Astrocyte (in vitro differentiated cells and primary cell): ENCODE data around the gene RIPK1. TPM values are rescaled to one million over a fixed set of nuclear protein-coding genes. Genes with fewer than 3 reads are reported as not detected.
"Not testable (repeated sequence)": the region's sequence is repeated elsewhere in the genome, so short reads cannot be mapped to it uniquely, and the experiment has no call there.

ENCODE experiments used
- DNase-seq: peaks from one replicate; pipeline ENCODE4 v3.0.0-alpha.2; 2010; ENCODE audit warnings: low read depth
- FAIRE-seq: peaks from 2 replicates; lab custom pipeline; 2011; peaks lifted over from hg19 to GRCh38; lab: Jason Lieb, UNC
- H2AFZ ChIP-seq: 2 replicates; pipeline ENCODE4 v1.6.0; 2012; ENCODE audit warnings: low read depth, low read length, inconsistent platforms
- H3K27ac ChIP-seq: 2 replicates; pipeline ENCODE4 v1.5.1; 2011; ENCODE audit warnings: low read depth, low read length, inconsistent platforms
- H3K27me3 ChIP-seq: 2 replicates; pipeline ENCODE4 v1.6.0; 2011; ENCODE audit warnings: low read length, inconsistent platforms; ENCODE audit not compliant: insufficient read depth
- H3K36me3 ChIP-seq: 2 replicates; pipeline ENCODE4 v1.5.1; 2011; ENCODE audit warnings: low read length, inconsistent platforms; ENCODE audit not compliant: insufficient read depth
- H3K4me1 ChIP-seq: 2 replicates; pipeline ENCODE4 v1.5.1; 2011; ENCODE audit warnings: low read length, inconsistent platforms; ENCODE audit not compliant: insufficient read depth
- H3K4me2 ChIP-seq: 2 replicates; pipeline ENCODE4 v1.6.0; 2012; ENCODE audit warnings: low read length, inconsistent platforms
- H3K4me3 ChIP-seq: 2 replicates; pipeline ENCODE4 v1.5.1; 2011; ENCODE audit warnings: low read depth, mild to moderate bottlenecking, low read length, inconsistent platforms; ENCODE audit not compliant: insufficient read depth
- H3K79me2 ChIP-seq: 2 replicates; pipeline ENCODE4 v1.6.0; 2012; ENCODE audit warnings: mild to moderate bottlenecking, low read length, inconsistent platforms; ENCODE audit not compliant: insufficient read depth
- H3K9ac ChIP-seq: 2 replicates; pipeline ENCODE4 v1.6.0; 2012; ENCODE audit warnings: mild to moderate bottlenecking, low read length, inconsistent platforms
- H3K9me3 ChIP-seq: 2 replicates; pipeline ENCODE4 v1.5.1; 2012; ENCODE audit warnings: low read depth, mild to moderate bottlenecking, low read length, inconsistent platforms; ENCODE audit not compliant: insufficient read depth
- H4K20me1 ChIP-seq: 2 replicates; pipeline ENCODE4 v1.6.0; 2012; ENCODE audit warnings: low read length, inconsistent platforms; ENCODE audit not compliant: insufficient read depth
- H3K27ac Mint-ChIP-seq: one replicate; pipeline ENCODE4 v1.8.0; 2021; ENCODE audit warnings: mild to moderate bottlenecking, mixed read lengths; ENCODE audit not compliant: unreplicated experiment
- H3K27me3 Mint-ChIP-seq: one replicate; pipeline ENCODE4 v1.8.0; 2021; ENCODE audit warnings: low read depth, mixed read lengths; ENCODE audit not compliant: unreplicated experiment
- H3K36me3 Mint-ChIP-seq: one replicate; pipeline ENCODE4 v1.8.0; 2021; ENCODE audit warnings: low read depth, mixed read lengths; ENCODE audit not compliant: unreplicated experiment
- H3K4me1 Mint-ChIP-seq: one replicate; pipeline ENCODE4 v1.8.0; 2021; ENCODE audit warnings: low read depth, mixed read lengths; ENCODE audit not compliant: unreplicated experiment
- H3K4me3 Mint-ChIP-seq: one replicate; pipeline ENCODE4 v1.8.0; 2021; ENCODE audit warnings: mild to moderate bottlenecking, moderate library complexity, mixed read lengths; ENCODE audit not compliant: unreplicated experiment
- H3K9me3 Mint-ChIP-seq: one replicate; pipeline ENCODE4 v1.8.0; 2021; ENCODE audit warnings: mild to moderate bottlenecking, mixed read lengths; ENCODE audit not compliant: unreplicated experiment
- CTCF ChIP-seq: IDR thresholded peaks from 2 replicates; pipeline ENCODE4 v1.5.1; 2011; ENCODE audit warnings: low read depth, mild to moderate bottlenecking, inconsistent platforms, low read length, moderate library complexity; ENCODE audit not compliant: insufficient read depth
- EZH2 ChIP-seq: IDR thresholded peaks from 2 replicates; pipeline ENCODE4 v1.6.1; 2012; ENCODE audit warnings: mild to moderate bottlenecking, low read length, inconsistent platforms; ENCODE audit not compliant: insufficient read depth
- total RNA-seq: library from RNA; stranded (reverse); gene quantifications from 2 replicates; pipeline ENCODE4 v1.2.1, GENCODE V29; 2021

The RIPK1 gene
- total RNA-seq, 1 donor from 2014 or later: 21.9 TPM

DNA sequence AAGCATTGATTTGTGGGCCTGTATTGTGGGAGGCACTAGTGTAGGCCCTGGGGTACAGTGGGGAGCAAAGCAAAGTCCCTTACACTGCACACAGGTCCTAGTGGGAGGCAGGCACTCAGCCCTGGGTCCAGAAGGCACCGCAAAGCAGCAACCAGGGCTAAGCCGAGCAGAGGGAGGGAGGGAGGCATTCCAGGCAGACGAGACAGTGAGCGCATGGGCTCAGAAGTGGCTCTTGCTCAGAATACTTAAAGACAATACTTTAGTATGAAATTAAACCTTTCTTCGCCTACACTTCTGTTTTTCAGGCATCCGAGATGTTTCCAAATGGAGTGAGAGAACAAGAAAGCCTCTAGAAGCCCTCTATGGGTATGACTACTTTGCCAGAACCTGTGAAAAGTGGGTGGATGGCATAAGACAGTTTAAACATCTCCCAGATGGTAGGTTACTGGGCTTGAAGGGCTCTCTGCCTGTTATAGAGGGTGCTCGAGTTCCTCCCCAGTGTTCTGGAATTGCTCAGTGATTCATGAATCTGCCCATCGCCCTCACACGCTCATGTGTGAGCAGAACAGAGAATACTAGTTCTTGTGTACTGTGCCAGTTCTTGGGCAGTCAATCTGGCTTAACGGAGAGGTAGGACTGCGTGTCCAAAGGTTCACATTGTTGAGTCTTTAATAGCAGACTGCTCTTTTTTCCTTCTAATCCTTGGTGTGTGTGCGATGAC, 68.9 kb downstream of the RIPK1 start:
- no peak overlapping the region for H3K9ac ChIP-seq
- no peaks in the 10 kb centered on the region for H4K20me1 ChIP-seq
- no peaks in the 10 kb centered on the region for H3K27me3 ChIP-seq
- peaks cover 42% of the 10 kb centered on the region for H3K36me3 Mint-ChIP-seq
- no peak overlapping the region for H3K27ac ChIP-seq
- no peak overlapping the region for H3K4me3 ChIP-seq
- peaks cover 2% of the 10 kb centered on the region for H3K9me3 Mint-ChIP-seq
- H3K27ac Mint-ChIP-seq: peak overlapping the region; percentile 77
- H3K36me3 ChIP-seq: peaks cover 4% of the 10 kb centered on the region
- H2AFZ ChIP-seq: no peak overlapping the region
- no peak for FAIRE-seq
- no peaks in the 10 kb centered on the region for H3K9me3 ChIP-seq
- H3K79me2 ChIP-seq: no peaks in the 10 kb centered on the region
- TF ChIP-seq EZH2 (no peak), CTCF (no peak)
- H3K4me1 Mint-ChIP-seq: peaks cover 18% of the 10 kb centered on the region
- no peak overlapping the region for H3K4me3 Mint-ChIP-seq
- H3K4me2 ChIP-seq: no peak overlapping the region
- no peak for DNase-seq
- peaks cover 15% of the 10 kb centered on the region for H3K4me1 ChIP-seq
- H3K27me3 Mint-ChIP-seq: no peaks in the 10 kb centered on the region

DNA sequence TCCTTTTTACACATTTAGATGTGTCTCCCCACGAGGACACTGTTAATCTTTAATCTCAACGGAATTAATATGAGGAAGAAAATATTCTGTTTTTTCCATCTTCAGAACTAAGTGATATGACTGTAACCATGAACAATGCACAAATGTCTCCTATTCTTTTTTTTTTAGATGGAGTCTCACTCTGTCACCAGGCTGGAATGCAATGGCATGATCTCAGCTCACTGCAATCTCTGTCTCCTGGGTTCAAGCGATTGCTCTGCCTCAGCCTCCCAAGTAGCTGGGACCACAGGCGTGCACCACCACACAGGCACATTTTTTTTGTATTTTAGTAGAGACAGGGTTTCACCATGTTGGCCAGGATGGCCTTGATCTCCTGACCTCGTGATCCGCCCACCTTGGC, 69.6 kb downstream of the RIPK1 start:
- not testable (repeated sequence) for H3K9ac ChIP-seq, FAIRE-seq, H3K9me3 Mint-ChIP-seq, H3K9me3 ChIP-seq, H3K27ac ChIP-seq, H3K27me3 ChIP-seq, H4K20me1 ChIP-seq, DNase-seq, H3K36me3 ChIP-seq, H3K4me2 ChIP-seq, H2AFZ ChIP-seq, H3K79me2 ChIP-seq, H3K4me3 ChIP-seq, H3K27me3 Mint-ChIP-seq
- H3K4me3 Mint-ChIP-seq: peak overlapping the region; percentile 20
- peaks cover 15% of the 10 kb centered on the region for H3K4me1 ChIP-seq
- H3K27ac Mint-ChIP-seq: peak overlapping the region; percentile 77
- peaks cover 38% of the 10 kb centered on the region for H3K36me3 Mint-ChIP-seq
- H3K4me1 Mint-ChIP-seq: peaks cover 18% of the 10 kb centered on the region

DNA sequence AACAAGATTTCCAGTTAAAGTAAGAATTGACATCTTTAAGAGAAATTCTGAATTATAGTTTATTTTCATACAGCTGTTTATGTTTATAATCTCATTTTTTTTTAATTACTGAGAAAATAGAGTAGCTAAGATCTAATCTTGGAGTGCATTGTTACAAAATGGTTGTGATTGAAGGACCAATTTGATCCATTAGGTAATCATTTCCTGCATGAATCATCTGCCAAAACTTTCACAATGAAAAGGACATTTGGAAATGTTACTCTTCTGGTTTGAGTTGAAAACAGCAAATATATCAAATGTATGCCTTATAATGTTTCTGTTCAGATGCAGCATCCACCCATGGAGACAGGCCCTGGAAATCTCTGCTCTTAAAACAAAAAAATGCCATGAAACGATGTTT, 70.0 kb downstream of the RIPK1 start:
- H3K27ac ChIP-seq: peak overlapping the region; percentile 55
- Mint-ChIP-seq H3K4me3 (no peak overlapping the region), H3K27me3 (no peaks in the 10 kb centered on the region), H3K4me1 (peaks cover 18% of the 10 kb centered on the region), H3K9me3 (peaks cover 2% of the 10 kb centered on the region), H3K36me3 (peaks cover 37% of the 10 kb centered on the region), H3K27ac (peak overlapping the region; percentile 77)
- H3K4me1 ChIP-seq: peaks cover 15% of the 10 kb centered on the region
- peaks cover 4% of the 10 kb centered on the region for H3K36me3 ChIP-seq
- no peaks in the 10 kb centered on the region for H4K20me1 ChIP-seq
- H3K9ac ChIP-seq: peak overlapping the region; percentile 29
- FAIRE-seq: no peak
- H3K79me2 ChIP-seq: no peaks in the 10 kb centered on the region
- H2AFZ ChIP-seq: no peak overlapping the region
- H3K4me3 ChIP-seq: no peak overlapping the region
- H3K27me3 ChIP-seq: no peaks in the 10 kb centered on the region
- DNase-seq: no peak
- no peaks in the 10 kb centered on the region for H3K9me3 ChIP-seq
- peak overlapping the region; percentile 32 for H3K4me2 ChIP-seq
- TF ChIP-seq EZH2 (no peak), CTCF (no peak)
